ENCODE data around the gene RASD1.
A peak's percentile ranks its signal among the peaks of the same experiment; 100 is the strongest.
"Not testable (repeated sequence)": the region's sequence is repeated elsewhere in the genome, so short reads cannot be mapped to it uniquely, and the experiment has no call there.

The RASD1 gene

DNA sequence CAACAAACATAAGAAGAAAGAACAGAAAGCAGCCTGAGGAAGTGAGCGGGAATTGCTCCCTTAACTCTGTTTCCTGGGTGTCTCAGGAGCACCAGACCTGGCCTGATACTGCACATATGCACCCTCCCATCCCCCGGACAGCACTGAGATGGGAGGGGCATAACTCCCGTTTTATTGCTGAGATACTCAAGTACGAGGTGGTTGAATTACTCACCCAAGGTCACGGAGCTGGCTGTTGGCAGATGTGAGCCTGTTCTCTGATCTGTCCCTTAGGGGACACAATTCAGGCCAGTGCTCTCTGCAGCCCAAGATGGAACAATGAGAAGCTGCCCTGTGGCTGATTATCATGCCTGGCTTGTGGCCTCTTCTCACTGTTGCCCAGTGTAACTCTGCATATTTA is 28.5 kb downstream of the RASD1 start:
- no peak for DNase-seq

DNA sequence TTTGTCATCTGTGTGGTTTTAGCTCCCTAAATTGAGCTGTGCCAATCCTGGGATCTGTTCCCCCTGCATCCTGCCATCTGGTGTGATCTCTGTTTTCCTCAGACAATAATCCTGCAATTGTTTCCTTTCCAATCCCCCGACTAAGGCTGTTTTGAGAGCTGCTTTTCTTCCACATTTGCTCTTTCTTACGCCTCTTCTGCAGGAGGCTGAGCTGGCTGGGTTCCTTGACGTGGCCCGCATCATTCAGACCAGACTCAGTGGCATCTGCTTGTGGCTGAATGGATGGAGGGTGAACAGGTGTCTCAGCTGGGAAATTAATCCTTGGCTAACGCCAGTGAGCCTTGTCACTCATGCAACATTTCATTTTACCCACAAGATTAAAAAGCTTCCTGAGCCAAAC is 29.2 kb downstream of the RASD1 start:
- no peak for DNase-seq

DNA sequence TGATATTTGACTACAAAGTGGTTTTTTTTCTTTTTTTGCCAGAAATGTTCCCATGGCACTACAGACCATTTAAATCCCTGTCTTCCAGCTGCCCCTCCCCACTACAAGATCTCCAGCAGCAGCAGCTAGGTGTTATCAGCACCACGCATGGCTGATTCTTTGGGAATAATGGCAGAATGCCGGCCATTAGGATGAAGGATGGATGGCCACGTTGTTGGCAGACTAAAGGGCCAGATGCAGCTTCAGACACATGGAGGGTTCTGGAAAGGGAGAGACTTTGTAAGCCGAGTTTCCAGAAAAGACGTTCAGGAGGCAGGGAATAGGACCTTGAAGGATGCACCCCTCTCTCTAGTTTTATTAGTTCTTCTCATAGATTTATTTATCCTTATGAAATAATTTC is 29.7 kb downstream of the RASD1 start:
- DNase-seq = no peak

DNA sequence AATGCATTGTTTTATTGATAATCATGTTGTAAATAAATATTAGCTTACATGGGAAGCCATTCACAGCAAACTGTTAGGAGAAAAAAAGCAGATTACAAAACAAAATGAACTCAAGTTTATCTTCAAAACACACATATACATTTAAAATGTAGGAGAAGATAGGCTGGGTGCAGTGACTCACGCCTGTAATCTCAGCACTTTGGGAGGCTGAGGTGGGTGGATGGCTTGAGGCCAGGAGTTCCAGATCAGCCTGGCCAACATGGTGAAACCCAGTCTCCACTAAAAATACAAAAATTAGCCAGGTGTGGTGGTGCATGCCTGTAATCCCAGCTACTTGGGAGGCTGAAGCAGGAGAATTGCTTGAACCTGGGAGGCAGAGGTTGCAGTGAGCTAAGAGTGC is 30.3 kb downstream of the RASD1 start:
- DNase-seq = not testable (repeated sequence)

DNA sequence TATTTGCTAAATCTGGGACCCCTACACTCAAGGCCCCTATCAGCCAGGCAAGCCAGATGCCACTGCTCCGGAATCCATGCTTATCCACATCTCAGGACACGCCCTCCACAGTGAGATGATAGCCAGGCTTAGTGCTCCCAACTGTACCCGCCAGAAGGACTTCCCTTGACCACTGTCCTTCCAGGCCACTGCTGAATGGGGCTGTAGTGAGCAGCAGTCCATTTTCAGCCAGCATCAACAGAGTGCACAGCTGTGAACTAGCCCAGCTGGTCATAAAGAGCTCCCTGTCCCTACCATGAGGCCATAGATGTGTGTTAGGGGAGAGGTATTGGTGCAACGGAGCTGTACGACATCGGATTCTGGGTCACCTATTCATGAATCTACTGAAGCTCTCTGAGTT is 32.4 kb downstream of the RASD1 start:
- DNase-seq = no peak

DNA sequence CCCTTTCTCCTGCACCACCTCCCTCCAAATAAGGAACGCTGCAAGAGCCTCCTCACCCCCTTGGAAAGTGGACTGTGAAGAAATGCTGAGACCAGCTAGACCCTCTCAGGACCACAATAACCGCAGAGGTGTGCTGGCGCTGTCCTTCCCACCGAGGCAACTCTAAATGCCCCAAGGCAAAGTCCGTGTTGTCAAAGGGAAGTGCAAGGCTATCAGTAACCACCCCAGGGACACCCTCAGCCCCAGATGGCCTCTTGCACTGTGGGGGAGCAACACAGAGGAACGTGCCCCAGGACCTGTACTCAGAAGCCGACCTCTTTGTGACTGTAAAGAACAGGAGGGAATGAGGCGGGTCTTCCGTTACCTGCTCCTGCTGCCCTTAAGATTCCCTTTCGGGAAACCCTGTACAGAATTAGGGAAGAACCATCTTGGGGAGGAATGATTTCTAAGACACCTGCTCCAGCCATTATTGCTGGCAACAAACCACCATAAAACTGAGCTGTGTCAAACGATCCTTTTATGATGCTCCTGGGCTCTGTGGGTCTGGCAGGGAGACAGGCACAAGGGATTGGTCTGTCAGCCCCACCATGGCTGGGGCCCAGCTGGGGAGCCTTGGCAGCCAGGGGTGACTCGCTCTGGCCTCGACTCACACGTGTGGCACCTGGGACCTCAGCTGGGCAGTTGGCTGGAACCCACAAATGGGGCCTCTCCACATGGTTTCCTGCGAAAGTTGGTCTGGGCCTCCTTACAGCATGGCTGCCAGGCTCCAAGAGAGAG is 34.0 kb downstream of the RASD1 start:
- no peak for DNase-seq

DNA sequence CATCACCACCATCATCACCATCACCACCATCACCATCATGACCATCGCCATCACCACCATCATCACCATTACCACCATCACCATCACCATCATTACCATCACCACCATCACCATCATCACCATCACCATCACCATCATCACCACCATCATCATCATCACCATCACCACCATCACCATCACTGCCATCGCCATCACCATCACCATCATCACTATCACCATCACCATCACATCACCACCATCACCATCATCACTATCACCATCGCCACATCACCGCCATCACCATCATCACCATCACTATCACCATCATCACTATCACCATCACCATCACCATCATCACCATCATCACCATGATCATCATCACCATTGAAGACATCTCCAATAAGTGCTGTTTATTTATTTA is 36.2 kb downstream of the RASD1 start:
- DNase-seq = no peak

DNA sequence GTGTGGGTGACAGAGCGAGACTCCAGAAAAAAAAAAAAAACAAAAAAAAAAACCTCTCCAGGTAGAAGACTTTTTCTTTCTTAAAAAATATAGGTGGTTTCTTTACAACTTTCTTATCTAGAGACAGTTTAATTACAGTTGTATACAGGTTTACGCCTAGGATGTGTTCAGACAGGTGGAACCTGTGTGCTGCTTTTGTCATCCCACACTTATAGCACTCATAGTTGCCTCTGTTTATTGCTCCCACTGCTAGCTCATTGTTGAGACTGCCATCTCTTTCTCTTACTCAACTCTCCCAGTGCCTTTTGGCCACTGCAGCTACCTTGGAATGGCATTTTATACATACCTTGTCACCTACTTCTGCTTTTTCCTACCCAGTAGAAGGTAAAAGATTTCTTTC is 38.5 kb downstream of the RASD1 start:
- DNase-seq = no peak

DNA sequence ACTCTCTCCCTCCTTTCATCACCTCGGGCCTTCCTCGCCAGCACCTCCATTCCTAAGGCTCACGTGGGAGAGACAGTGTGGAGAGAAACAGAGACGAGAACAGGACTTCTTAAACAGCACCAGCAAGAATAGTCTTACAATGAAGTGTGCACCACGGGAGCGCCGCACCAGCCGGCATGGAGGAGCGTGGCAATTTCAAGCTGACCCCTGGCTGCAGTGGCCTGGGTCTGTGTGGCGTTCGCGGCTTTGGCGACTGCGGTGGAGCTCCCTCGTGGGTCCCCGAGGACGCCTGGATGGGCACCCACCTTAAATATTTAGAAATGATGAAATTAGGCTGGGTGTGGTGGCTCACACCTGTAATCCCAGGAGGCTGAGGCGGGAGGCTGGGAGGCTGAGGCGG is 39.9 kb downstream of the RASD1 start:
- no peak for DNase-seq

DNA sequence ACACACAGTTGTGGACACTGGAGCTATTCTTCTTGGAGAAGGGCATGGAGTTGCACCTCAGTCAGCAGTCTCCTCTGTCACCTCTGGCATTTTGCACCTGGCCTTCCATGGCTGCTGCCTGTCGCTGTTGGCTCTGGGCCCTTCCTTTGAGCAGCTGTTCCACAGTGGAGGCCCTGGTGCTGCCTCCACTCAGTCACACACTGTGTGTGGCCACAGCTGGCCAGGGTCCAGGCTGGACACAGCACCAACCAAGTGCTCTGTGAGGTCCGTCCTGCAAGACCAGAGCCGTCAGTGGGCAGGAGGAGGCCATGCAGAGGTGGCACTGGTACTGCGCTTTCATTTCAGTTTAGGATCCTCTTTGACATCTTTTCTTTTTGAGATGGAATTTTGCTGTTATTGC is 41.0 kb downstream of the RASD1 start:
- DNase-seq = peak; percentile 44

DNA sequence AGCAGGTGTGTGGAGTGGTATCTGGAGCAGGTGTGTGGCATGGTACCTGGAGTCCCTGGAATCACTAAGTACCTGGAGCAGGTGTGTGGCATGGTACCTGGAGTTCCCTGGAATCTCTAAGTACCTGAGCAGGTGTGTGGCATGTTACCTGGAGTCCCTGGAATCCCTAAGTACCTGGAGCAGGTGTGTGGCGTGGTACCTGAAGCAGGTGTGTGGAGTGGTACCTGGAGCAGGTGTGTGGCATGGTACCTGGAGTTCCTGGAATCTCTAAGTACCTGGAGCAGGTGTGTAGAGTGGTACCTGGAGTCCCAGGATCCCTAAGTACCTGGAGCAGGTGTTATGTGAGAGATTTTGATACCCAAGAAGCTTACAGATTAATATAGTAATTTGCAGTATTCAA is 41.5 kb downstream of the RASD1 start:
- DNase-seq = peak; percentile 63

DNA sequence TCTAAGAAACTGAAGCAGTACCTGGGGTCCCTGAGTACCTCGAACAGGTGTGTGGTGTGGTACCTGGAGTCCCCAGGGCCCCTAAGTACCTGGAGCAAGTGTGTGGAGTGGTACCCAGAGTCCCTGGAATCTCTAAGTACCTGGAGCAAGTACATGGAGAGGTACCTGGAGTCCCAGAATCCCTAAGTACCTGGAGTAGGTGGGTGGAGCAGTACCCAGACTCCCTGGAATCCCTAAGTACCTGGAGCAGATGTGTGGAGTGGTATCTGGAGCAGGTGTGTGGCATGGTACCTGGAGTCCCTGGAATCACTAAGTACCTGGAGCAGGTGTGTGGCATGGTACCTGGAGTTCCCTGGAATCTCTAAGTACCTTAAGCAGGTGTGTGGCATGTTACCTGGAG is 41.9 kb downstream of the RASD1 start:
- DNase-seq = no peak

DNA sequence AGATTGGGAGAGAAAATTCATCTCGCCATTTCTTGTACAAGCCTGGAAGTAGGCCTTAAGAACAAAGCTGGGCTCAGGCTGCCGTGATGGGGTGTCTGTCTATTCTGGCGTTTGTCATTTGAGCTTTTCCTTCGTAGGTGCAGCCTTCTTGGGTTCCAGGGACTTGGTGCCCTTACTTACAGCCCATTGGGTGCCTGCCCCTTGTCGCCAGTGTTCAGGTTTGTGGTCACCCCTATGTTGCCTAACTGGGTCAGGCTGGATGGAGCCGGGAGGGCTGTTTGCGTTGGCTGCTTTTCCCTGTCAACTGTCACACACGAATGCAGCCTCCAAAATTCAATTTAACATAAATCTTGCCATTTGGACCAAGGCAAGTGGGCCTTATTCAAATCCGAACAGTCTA is 43.1 kb downstream of the RASD1 start:
- DNase-seq = no peak

DNA sequence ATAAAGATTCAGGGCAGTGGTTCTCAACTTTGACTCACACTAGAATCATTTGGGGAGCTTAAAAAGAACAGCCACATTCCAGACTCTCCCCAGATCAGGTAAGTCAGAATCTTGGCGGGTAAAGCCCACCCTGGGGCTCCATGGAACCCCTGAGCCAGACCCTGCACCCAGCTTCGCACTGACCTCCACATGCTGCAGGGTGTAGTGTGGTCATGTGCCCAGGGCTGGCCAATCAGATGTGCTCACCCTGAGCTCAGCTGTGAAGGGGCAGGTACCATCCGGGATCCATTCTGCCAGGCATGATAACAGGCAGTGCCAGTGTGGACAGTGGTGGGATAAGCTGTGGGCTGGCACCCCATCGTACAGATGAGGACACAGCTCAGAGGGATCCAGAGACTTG is 47.5 kb downstream of the RASD1 start:
- DNase-seq = no peak

DNA sequence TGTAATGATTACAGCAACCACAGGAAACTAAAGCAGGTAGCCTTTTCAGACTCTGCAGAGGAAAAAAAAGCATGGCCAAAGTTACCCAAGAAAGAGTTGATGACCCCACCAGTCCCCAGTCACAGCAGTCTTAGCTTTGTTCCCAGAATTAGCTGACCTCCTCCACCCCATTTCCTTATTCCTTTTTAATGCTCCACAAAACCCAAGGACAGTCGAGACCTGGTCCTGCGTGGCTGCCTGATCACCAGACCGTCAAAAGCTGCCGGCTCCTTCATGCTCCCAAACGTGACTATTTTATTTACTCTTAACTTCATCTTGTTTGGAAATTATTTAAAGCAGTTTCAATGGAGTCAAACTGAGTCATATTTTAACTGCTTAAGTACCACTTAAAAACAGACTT is 48.1 kb downstream of the RASD1 start:
- no peak for DNase-seq

DNA sequence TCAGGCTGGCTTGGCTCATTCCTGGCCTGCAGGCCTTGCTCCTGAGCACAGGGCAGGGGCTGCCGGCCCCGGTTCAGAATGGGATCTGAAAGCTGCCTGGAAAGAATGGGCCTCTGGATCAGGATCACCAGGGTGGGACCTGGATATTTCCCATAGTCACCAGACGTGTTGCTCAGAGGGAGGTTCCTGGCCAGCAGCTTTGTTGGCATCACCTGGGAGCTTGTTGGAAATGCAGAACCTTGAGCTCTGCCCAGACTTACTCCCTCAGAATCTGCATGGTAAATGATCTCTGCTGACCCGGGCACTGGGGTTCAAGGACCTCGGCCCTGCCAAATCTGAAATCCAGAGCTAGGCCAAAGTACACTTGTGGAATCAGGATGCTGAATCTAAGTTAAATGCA is 48.9 kb downstream of the RASD1 start:
- no peak for DNase-seq

DNA sequence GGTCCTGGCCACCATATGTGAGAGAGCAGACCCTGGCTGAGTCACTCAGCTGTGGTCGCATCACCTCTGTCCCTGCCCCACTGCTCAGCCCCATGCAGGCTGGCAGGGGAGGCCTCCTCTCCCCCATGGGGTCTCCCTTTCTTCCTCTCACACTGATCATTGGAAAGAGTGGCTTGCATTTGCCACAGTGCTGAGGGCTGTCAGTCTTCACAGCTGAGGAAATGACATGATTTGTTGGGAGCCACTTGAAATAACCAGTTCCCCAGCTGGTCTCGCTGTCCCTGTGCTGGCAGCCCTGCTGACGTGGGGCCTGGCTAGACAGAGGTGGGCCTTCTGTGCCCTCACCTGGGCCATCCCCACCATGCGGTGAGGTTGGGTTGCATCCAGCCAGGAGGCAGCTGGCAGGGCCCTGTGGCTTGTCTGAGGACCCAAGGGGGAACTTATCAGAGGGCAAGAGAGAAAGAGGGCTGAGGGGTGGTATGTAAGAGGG is 49.5 kb downstream of the RASD1 start:
- DNase-seq = no peak

DNA sequence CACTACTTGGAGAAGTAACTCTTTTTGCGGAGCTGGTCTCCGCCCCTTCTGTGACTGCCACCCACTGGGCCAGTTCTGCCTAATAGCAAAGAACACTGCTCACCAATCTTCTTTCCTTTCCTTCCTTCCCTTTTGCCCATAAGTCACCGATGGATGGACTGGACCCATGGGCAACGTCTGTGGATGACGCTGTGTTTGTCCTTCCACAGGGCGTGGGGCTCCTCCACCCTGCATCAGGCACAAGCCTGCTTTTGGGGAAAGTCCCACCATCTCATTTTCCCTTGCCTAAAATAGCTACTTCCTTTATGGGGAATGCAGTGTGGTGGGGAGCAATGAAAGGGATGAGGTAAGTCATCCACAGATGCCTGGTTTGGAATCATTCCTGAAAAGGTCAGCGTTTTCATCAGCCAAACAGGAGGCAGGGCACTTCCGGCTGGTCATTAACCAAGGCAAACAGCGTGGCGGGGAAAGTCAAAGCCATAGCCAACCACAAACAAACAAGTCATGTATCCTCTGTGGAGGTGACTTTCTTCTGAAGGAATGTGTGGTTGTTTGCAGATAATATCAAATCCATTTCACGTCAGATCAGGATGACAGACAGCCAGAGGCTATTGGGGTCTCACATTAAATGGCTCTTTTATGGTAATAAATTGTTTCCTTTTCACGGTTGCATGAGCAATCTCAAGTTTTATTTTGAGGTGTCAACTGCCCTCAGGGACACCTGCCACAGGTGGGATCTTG is 50.1 kb downstream of the RASD1 start:
- peak; percentile 13 for DNase-seq

DNA sequence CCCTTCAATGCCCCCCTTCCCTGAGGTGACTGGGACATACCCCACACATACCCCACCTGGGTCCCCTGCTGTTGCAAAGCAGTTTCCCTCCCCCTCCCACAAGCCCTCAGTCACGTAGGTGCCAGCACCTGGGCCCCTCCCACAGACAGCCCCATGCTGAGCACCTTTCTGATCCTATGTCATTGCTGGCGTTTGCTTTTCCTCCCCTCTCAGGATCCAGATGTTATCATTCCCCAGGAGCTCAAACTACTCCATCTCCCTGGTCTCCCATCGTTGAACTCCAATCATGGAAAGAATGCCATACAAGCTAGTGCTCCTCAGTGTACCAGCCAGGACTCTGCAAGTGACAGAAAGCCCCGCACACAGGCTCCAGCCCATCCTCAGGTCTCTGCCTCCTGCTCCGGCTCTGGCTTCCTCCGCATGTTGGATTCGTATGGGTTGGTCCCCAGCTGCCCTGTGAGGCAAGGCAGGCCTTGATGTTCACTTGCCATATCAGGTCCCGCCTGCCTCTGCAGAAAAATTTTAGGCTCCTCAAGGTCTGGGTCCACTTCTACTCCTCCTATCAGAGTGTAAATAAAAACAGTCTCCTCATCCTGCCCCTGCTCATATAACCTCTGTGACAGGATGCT is 50.8 kb downstream of the RASD1 start:
- DNase-seq = no peak
